ENCODE measurements around the gene C21orf58.

Gene C21orf58

GRCh38 chr21:46362946-46363345, 39.3 kb upstream of the C21orf58 start:
- Histone ChIP-seq H3K36me3 (ENCODE audit: insufficient read depth, low read length) (peaks cover 68% of the 10 kb centered on the region), H3F3A (ENCODE audit: insufficient read depth, low read length) (no peaks in the 10 kb centered on the region), H3K4me1 (ENCODE audit: insufficient read depth, low read length, severe bottlenecking) (no peaks in the 10 kb centered on the region), H3K9me3 (ENCODE audit: low read length) (no peaks in the 10 kb centered on the region), H3K9me2 (ENCODE audit: low read depth, low read length) (no peaks in the 10 kb centered on the region), H3K4me2 (ENCODE audit: low read length) (no peak overlapping the region), H3K27me3 (ENCODE audit: insufficient read depth, low read length) (no peaks in the 10 kb centered on the region), H3K27ac (ENCODE audit: low read depth, low read length, poor library complexity, severe bottlenecking) (no peak overlapping the region), H2AFZ (ENCODE audit: low read length) (no peak overlapping the region), H3K4me3 (ENCODE audit: low read depth, low read length, poor library complexity, severe bottlenecking) (no peak overlapping the region), H4K20me1 (ENCODE audit: insufficient read depth, low read length) (no peaks in the 10 kb centered on the region), H3K9ac (ENCODE audit: low read length) (no peak overlapping the region), H3K79me2 (ENCODE audit: insufficient read depth, low read length) (no peaks in the 10 kb centered on the region)
- TF ChIP-seq EZH2 (IDR thresholded peaks at IDR 0.05; ENCODE audit: borderline replicate concordance, low read length) (no peak), CTCF (IDR thresholded peaks at IDR 0.05; ENCODE audit: low read length) (no peak)

- peaks cover 6% of the 10 kb centered on the region for H3K4me1 ChIP-seq (ENCODE audit: insufficient read depth, low read length, severe bottlenecking)
- no peaks in the 10 kb centered on the region for H3K9me2 ChIP-seq (ENCODE audit: low read depth, low read length)
- no peak overlapping the region for H3K9ac ChIP-seq (ENCODE audit: low read length)
- no peak for TF ChIP-seq CTCF (IDR thresholded peaks at IDR 0.05; ENCODE audit: low read length)
- TF ChIP-seq EZH2 (IDR thresholded peaks at IDR 0.05; ENCODE audit: borderline replicate concordance, low read length), result no peak
- no peak overlapping the region for H3K4me3 ChIP-seq (ENCODE audit: low read depth, low read length, poor library complexity, severe bottlenecking)
- H3K9me3 ChIP-seq (ENCODE audit: low read length), result no peaks in the 10 kb centered on the region
- H4K20me1 ChIP-seq (ENCODE audit: insufficient read depth, low read length), result no peaks in the 10 kb centered on the region
- H3K36me3 ChIP-seq (ENCODE audit: insufficient read depth, low read length), result peaks cover 66% of the 10 kb centered on the region
- H3K27me3 ChIP-seq (ENCODE audit: insufficient read depth, low read length), result no peaks in the 10 kb centered on the region
- H2AFZ ChIP-seq (ENCODE audit: low read length), result no peak overlapping the region
- no peak overlapping the region for H3K27ac ChIP-seq (ENCODE audit: low read depth, low read length, poor library complexity, severe bottlenecking)
- no peaks in the 10 kb centered on the region for H3K79me2 ChIP-seq (ENCODE audit: insufficient read depth, low read length)
- no peak overlapping the region for H3K4me2 ChIP-seq (ENCODE audit: low read length)
- no peaks in the 10 kb centered on the region for H3F3A ChIP-seq (ENCODE audit: insufficient read depth, low read length)
Measured at GRCh38 chr21:46361935-46362334, 38.3 kb upstream of the C21orf58 start.

GRCh38 chr21:46361176-46361575, 37.5 kb upstream of the C21orf58 start:
- H3K27ac ChIP-seq (ENCODE audit: low read depth, low read length, poor library complexity, severe bottlenecking), result no peak overlapping the region
- no peak overlapping the region for H3K4me2 ChIP-seq (ENCODE audit: low read length)
- peaks cover 14% of the 10 kb centered on the region for H3K4me1 ChIP-seq (ENCODE audit: insufficient read depth, low read length, severe bottlenecking)
- H3F3A ChIP-seq (ENCODE audit: insufficient read depth, low read length), result no peaks in the 10 kb centered on the region
- H3K9me2 ChIP-seq (ENCODE audit: low read depth, low read length), result no peaks in the 10 kb centered on the region
- H3K27me3 ChIP-seq (ENCODE audit: insufficient read depth, low read length), result no peaks in the 10 kb centered on the region
- no peak for TF ChIP-seq CTCF (IDR thresholded peaks at IDR 0.05; ENCODE audit: low read length)
- TF ChIP-seq EZH2 (IDR thresholded peaks at IDR 0.05; ENCODE audit: borderline replicate concordance, low read length), result no peak
- H4K20me1 ChIP-seq (ENCODE audit: insufficient read depth, low read length), result no peaks in the 10 kb centered on the region
- H3K4me3 ChIP-seq (ENCODE audit: low read depth, low read length, poor library complexity, severe bottlenecking), result no peak overlapping the region
- no peak overlapping the region for H2AFZ ChIP-seq (ENCODE audit: low read length)
- H3K36me3 ChIP-seq (ENCODE audit: insufficient read depth, low read length), result peaks cover 60% of the 10 kb centered on the region
- no peaks in the 10 kb centered on the region for H3K79me2 ChIP-seq (ENCODE audit: insufficient read depth, low read length)
- no peak overlapping the region for H3K9ac ChIP-seq (ENCODE audit: low read length)
- H3K9me3 ChIP-seq (ENCODE audit: low read length), result no peaks in the 10 kb centered on the region

Data from OCI-LY1 (cell line).